T follicular helper cell (primary cell): ENCODE results near the gene RBM5.
A peak's percentile ranks its signal among the peaks of the same experiment; 100 is the strongest.

ENCODE experiments used
- DNase-seq: peaks from one replicate; pipeline ENCODE4 v3.0.0-alpha.2; 2020; ENCODE audit warnings: low read depth

RBM5 gene

GRCh38 chr3:50139308-50139707, 50.6 kb downstream of the RBM5 start:
- no peak for DNase-seq

DNA sequence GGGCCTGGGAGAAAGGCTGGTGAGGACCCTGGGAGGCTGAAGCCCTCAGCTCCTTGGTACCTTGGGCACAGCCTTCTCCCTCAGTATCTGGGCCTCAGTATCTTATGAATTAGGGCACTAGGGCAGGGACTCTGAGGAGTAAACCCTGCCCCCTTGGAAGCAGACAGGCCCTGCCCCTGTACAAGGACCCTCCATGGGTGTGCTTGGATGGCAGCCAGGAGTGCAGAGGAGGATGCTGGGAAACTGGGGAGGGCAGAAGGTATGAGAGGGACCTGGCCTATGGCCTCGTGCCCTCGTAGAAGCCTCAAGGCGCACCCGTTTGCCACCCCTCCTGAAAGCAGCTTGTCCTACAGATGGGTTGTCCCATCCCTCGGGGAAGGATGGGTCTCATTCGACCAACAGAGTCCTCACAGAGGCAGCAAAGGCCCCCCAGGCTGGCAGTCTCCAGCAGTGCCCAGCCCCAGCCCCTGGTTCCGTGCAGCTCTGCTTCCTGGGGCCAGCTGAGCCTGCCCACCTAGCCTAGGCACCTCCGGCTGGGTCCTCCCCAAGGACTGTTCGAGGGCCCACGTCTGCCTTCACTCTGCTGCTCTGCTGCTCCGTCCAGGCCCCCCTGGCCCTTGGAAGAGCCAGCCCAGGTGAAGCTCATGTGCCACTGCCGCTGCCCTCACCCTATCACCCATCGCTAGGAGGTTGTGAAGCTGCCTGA, 51.2 kb downstream of the RBM5 start:
- DNase-seq, result no peak

GRCh38 chr3:50140990-50141389, 52.3 kb downstream of the RBM5 start:
- DNase-seq, result no peak

DNA sequence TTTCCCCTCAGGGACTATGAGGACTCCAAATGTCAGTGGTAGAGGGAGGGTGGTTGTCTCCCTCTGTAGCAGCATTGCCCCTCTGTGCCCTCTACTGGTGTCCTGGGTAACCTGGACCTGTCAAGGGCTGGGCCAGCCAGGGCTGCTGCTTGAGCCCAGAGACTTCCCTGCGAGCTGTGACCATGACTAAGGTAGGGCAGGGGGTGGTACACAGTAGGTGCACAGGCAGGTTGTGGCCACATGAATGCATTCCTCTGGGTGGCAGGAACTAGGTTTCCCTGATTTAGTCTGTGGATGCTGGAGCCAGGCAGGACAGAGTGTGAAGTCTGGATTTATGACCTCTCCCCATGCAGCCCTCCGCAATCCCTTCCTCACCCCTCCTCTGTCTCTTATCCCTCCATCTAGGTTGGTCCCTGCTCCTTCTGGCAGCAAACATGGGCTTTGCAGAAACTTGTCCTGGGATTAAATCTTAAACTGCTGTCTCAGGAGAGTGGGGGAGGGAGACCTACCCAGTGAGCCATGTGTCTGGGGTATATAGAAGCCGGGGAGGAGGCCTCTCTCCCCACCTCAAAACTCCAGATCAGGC, 57.7 kb downstream of the RBM5 start:
- no peak for DNase-seq

DNA sequence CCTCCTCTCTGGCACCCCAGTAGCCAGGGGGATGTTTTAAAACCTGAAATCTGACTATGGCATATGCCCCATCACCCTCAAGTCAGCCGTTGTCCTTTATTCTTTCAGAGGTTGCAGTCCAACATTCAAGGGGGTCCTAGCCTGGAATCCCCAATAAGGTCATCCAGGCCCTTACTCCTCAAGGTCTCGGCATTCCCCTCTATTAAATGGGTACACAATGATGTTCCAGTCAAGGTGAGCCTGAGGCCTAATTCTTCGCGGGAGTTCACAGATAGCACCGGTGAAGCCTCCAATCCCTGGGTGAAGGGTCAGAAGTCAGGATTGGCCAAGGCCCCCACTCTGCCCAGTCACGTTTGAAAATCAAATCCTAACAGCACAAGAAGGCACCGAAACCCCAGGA, 58.3 kb downstream of the RBM5 start:
- no peak for DNase-seq

DNA sequence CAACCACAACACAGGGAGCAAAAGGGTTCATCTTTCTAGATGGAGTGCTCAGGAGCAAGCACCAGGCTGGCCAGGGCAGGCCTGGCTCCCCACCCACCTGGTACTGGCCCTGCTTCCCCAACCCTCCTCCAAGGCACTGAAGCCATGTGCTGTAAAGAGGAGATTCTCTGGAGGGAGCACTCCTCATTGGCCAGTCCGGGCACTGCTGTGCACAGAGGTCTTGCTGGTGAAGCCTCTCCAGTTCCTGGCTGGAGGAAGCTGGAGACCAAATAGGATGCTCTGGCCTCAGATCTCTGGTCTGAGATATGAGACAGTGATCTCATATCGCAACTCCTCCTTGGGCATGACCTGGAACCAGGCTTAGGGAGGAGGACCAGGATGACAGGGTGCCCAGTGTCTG, 58.7 kb downstream of the RBM5 start:
- DNase-seq, result no peak

GRCh38 chr3:50147861-50148260, 59.1 kb downstream of the RBM5 start:
- DNase-seq, result no peak

DNA sequence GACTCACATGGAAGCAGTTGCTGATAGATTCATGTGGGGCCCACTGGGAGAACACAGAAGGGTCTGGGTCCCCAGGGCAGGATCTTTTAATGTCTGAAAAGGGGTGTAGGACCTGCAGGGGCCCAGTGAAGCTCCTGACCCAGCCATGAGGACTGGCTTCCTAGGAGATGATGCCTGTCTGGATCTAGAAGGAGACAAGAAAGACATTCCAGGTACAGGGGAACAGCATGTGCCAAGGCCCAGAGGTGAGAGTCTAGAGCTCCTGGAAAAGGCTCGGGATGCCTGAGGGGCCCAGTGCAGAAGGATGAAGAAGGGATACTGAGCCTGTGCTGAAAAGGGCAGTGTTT, 61.7 kb downstream of the RBM5 start:
- DNase-seq, result no peak

DNA sequence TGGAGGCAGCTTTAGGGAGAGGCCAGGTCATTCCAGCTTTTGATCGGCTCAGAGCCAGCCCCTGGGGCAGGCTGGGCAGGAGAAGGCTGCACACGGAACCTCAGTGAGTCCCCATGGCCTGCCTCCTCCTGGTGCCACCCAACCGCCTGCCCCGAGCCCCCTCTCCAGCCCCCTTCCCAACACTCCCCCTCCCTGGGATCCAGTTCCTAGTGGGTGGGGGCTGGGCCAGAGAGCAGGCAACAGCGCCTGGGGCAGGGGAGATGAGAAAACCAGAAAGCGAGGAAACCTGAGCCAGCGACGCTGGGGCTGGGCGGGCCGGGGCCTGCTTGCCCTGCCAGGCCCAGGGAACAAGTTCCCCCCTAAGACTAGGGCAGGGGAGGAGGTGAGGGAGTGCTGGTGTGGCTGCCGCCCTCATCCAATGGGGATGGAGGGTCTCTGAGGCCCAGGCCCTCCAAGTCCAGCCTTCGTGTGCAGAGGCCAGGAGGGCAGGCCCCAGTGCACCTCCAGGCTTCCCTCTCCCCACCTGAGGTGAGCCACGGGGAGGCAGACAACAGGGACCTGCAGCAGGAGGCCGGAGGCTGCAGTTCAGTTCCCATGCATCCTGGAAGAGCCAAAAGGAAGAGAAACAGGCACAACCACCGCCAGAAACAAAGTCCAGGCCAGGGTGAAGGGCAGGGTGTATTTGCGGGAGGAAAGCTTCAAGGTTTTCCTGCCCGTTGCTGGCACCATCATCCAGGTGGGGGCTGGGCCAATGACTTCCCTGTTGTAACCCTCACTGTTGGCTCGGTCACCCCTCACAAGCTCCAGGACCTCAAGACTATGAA, 62.4 kb downstream of the RBM5 start:
- DNase-seq, result no peak

- DNase-seq, result no peak
These were observed 63.0 kb downstream of the RBM5 start for GRCh38 chr3:50151728-50152127.

DNA sequence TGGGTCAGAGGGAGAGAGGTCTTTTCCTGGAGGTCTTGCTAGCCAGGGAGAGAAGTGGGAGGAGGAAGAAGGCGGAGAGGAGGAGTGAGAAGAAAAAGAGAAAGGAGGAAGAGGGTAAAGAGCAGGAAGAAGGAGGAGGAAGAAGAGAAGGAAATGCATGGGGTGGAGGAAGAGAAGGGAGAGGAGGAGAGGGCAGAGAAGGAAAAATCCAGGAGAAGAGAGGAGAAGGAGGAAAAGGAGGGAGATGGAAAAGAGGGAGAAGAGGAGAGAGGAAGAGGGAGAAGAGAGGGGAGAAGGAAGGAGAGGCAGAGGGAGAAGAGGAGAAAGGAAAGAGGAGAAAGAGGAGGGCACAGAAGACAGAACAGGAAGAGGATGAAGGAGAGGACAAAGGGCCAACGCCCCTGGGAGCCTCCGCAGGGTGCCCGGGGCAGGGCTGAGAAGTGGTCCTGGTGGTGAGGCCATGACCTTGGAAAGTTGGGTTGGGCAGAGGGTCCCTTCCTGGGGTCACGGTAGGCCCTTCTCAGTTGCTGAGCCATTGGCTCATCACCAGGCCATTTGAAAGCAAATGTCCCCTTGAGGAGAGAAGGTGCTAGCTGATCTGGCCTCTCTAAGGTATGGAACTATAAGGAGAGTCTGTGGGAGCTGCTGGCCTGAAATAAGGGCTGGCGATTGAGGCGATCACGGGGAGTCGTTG, 65.2 kb downstream of the RBM5 start:
- DNase-seq, result no peak

DNA sequence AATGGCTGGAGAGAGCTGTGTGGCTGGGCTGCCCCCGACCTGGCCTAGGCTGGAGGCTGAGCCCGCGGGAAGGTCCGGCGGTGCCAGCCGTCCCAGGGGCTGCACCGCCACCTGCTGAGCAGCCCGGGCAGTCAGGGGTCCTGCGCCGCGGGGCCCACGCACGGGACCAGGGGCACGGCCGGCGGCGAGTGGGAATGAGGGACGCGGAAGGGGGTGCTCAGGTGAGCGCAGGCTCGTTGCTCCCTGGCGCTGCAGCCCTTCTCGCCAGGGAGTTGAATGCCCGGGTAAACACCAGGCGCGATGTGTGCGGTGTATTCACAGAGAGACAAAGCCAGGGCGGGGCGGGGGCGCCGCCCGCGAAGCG, 65.7 kb downstream of the RBM5 start:
- no peak for DNase-seq

DNA sequence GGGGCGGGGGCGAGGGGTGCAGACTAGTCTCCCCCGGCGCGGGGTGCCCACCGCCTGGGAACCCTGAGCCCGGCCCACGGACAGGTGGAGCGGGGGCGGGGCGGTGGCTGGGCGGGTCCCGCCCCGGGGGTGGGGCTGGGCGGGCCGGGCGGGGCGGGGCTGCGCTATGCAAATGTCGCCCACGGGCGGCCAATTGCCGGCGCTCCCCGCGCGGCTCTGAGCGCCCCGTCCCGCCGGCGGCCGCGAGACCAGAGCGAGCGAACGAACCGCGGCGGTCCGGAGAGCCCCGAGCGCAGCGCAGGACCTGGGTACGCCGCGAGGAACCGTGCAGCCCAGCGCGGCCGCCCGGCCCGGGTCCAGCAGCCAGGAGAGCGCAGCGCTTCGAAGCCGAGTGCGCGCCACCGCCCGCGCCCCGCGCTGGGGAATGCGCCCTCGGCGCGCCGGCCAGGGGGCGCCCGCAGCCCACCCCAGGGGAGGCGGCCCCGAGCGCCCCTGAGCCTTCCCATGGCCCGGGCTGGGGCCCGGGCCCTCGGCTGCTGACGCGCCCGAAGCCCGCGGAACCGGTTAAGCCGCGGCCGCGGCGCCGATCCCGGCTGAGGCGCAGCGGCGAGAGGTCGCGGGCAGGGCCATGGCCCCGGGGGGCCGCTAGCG, 66.2 kb downstream of the RBM5 start, which contains the start of gene SEMA3F:
Gene SEMA3F, plus strand, starts transcription at position 485 of the 651 bp plus-strand sequence. CDS start 4,299 bp downstream, outside the sequence.
- peak; percentile 57 for DNase-seq

DNA sequence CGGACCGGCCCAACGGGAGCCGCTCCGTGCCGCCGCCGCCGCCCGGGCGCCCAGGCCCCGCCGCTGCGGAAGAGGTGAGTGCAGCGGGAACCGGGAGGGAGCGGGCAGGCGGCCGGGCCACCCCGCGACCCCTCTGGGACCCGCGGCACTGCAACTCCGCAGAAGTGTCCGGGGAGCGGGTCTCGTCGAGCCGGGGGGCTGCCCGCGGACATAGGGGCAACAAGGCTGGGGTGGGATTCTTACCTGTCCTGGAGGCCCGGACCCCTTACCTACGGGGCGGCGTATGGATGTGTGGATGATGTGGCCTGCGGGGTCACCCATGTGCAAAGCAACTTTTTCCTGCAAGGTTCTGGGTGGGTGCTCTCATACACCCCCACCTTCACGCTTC, 66.8 kb downstream of the RBM5 start:
- DNase-seq, result no peak

GRCh38 chr3:50155891-50156290, 67.2 kb downstream of the RBM5 start:
- DNase-seq, result no peak

GRCh38 chr3:50156549-50157493, 68.1 kb downstream of the RBM5 start:
- DNase-seq, result no peak

DNA sequence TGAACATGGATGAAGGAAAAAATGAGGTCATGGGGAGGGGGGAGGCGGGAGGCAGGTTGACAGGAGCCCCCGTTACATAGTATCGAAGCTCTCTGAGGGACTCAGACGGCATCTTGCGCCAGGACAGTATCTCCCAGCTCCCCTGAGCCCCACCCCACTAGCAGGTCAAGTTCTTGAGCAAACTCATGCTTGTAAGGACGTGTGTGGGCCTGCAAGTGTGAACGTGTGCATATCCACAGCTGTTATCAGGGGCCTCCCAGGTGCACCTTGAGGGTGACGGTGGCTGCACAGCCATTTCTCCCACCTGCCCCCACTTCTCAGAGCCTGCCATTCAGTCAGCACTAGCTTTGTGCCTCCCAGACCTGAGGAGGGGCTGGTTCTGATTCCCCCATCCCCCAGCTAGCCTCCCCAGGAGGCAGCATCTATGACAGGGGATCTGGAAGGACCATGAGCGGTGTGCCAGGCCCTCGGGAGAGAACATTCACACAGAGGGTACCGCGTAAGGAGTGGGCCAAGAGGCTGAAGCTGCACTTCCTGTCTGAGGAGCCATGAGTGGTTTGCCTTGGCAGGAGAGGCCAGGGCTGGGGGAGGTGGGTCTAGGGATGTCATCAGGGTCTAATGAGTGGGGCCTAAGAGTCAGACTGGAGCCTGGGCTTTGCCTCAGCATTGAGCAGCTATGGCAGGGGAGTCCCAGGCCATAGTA, 69.3 kb downstream of the RBM5 start:
- DNase-seq, result no peak

DNA sequence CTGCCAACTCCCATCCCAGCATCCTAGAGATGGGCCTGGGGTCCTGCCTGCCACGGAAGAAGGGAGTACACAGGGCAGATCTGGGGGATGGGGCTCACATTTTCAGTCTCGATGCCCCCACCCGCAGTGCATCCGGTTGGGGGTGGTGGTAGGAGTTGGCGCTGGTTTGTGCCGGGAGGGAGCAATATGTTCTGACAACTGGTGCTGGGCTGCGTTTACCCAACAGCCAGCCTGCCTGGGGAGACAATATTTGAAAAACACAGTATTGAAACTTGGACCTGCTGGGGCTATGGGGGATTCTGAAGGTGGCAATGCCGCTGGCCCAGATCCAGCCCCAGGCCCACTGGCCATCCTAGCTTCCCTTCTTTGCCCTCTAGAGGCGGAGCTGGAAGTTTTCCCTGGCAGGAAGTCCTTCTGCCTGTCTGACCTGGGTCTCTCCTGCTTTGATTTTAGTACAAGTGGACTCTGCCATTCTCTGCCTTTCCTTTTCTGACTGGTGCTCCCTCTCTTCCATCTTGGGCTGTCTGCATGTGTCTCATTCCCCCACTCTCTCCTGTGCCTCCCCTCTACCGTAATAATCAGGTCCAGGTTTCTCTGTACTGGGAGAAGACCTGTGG, 69.9 kb downstream of the RBM5 start:
- DNase-seq, result no peak

DNA sequence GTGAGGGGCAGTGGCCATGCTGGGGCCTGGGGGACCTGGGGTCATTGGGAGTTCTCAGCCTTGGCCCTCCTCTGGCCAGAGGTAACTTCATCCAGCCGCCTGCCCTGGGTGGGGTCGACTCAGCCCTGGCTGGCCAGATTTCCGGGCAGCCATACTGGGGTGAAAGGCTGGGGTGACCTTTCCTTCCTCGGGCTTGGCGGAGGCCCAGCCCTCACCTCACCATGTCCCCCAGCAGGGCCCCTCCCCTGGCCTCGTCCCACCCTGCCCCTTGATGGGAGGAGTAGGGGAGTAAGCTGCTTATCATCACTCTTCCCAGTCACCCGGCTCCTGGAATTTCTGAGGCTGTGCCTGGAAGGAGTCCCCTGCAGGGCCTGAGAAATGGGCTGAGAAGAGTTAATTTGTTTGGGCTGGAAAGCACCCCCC, 71.9 kb downstream of the RBM5 start:
- DNase-seq, result no peak

- DNase-seq, result no peak
These were observed 72.6 kb downstream of the RBM5 start for GRCh38 chr3:50161320-50161719.
